A673 (cell line): ENCODE measurements around the gene GSG1L. TPM values are rescaled to one million over a fixed set of nuclear protein-coding genes. Genes with fewer than 3 reads are reported as not detected.

Experiments
- BruUV-seq: library from RNA; stranded (reverse); fragments of 400-500 nt; replicated peaks from 2 replicates; lab custom pipeline; 2021; lab: Mats Ljungman, UMichigan
- CTCF ChIA-PET: fragments of 300-600 bp; sonication (Branson Sonifier 250); formaldehyde crosslinking; loops from one replicate; lab custom pipeline; 2022; ENCODE audit warnings: antibody characterized with exemption; lab: Charles Lee
- POLR2A ChIA-PET: fragments of 300-600 bp; sonication (Branson Sonifier 250); formaldehyde crosslinking; loops from one replicate; lab custom pipeline; 2022; ENCODE audit warnings: antibody characterized with exemption; ENCODE audit not compliant: low non-redundant PET; lab: Charles Lee
- DNase-seq: peaks from one replicate; pipeline ENCODE4 v3.0.0-alpha.2; 2015; ENCODE audit warnings: low spot score
- H3K27ac ChIP-seq: fragments of 200-600 bp; sonication (generic); 2 replicates; pipeline ENCODE4 v1.5.1; 2016; ENCODE audit warnings: mixed run types, low read depth, mild to moderate bottlenecking, mixed read lengths, antibody characterized with exemption, low read length; ENCODE audit not compliant: poor library complexity, severe bottlenecking
- H3K27me3 ChIP-seq: fragments of 200-600 bp; sonication (generic); replicated peaks from 2 replicates; pipeline ENCODE4 v1.6.1; 2017; ENCODE audit warnings: mixed run types, low read depth, mild to moderate bottlenecking, mixed read lengths, antibody characterized with exemption, low read length; ENCODE audit not compliant: insufficient read depth, poor library complexity
- H3K36me3 ChIP-seq: fragments of 200-600 bp; sonication (generic); 2 replicates; pipeline ENCODE4 v1.6.1; 2016; ENCODE audit warnings: mixed run types, mild to moderate bottlenecking, mixed read lengths, antibody characterized with exemption, low read length; ENCODE audit not compliant: insufficient read depth, poor library complexity, severe bottlenecking
- H3K4me1 ChIP-seq: fragments of 200-600 bp; sonication (generic); 2 replicates; pipeline ENCODE4 v1.6.1; 2017; ENCODE audit warnings: mixed run types, mild to moderate bottlenecking, mixed read lengths, antibody characterized with exemption, low read length; ENCODE audit not compliant: insufficient read depth, poor library complexity, severe bottlenecking
- H3K4me3 ChIP-seq: fragments of 200-600 bp; sonication (generic); 2 replicates; pipeline ENCODE4 v1.5.1; 2016; ENCODE audit warnings: low read depth, mixed run types, mild to moderate bottlenecking, mixed read lengths, low read length; ENCODE audit not compliant: poor library complexity, severe bottlenecking
- H3K9me3 ChIP-seq: fragments of 200-600 bp; sonication (generic); 2 replicates; pipeline ENCODE4 v1.6.1; 2016; ENCODE audit warnings: mixed run types, low read depth, mild to moderate bottlenecking, mixed read lengths, antibody characterized with exemption, low read length; ENCODE audit not compliant: poor library complexity, severe bottlenecking
- EZH2 ChIP-seq: fragments of 200-600 bp; sonication (generic); IDR thresholded peaks from 2 replicates; pipeline ENCODE4 v1.6.1; 2017; ENCODE audit warnings: borderline replicate concordance, low read depth, mild to moderate bottlenecking, mixed read lengths, antibody characterized with exemption, low read length; ENCODE audit not compliant: poor library complexity, severe bottlenecking
- intact Hi-C: fragments of 100-400 bp; cut with micrococcal nuclease; formaldehyde crosslinking; loops from one replicate; pipeline ENCODE4 v1.10.0; 2022; ENCODE audit not compliant: unreplicated experiment
- total RNA-seq: library from RNA; stranded (reverse); gene quantifications from 2 replicates; pipeline ENCODE4 v1.2.3, GENCODE V29; 2021
- TF ChIP-seq, protein P1 (sequence below): fragments of 300-800, 200-600 bp; sonication (generic); conservative IDR thresholded peaks from 2 replicates; pipeline ENCODE4 v1.5.1; 2017; ENCODE audit warnings: low read depth, mild to moderate bottlenecking, antibody characterized with exemption, low read length, moderate library complexity, mixed read lengths

Gene GSG1L
- total RNA-seq, 1 experiment from 2014 or later: not detected

- CTCF ChIA-PET: no interaction called here
- POLR2A ChIA-PET: no interaction called here
- no peak for DNase-seq
- H3K36me3 ChIP-seq: peaks cover 3% of the 10 kb centered on the region
- intact Hi-C loops: no loop called here
- H3K27ac ChIP-seq: no peak overlapping the region
- no peaks in the 10 kb centered on the region for H3K4me1 ChIP-seq
- peaks cover 10% of the 10 kb centered on the region for H3K9me3 ChIP-seq
- TF ChIP-seq, protein P1, sequence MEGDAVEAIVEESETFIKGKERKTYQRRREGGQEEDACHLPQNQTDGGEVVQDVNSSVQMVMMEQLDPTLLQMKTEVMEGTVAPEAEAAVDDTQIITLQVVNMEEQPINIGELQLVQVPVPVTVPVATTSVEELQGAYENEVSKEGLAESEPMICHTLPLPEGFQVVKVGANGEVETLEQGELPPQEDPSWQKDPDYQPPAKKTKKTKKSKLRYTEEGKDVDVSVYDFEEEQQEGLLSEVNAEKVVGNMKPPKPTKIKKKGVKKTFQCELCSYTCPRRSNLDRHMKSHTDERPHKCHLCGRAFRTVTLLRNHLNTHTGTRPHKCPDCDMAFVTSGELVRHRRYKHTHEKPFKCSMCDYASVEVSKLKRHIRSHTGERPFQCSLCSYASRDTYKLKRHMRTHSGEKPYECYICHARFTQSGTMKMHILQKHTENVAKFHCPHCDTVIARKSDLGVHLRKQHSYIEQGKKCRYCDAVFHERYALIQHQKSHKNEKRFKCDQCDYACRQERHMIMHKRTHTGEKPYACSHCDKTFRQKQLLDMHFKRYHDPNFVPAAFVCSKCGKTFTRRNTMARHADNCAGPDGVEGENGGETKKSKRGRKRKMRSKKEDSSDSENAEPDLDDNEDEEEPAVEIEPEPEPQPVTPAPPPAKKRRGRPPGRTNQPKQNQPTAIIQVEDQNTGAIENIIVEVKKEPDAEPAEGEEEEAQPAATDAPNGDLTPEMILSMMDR: no peak
- no peak for TF ChIP-seq EZH2
- no peak overlapping the region for H3K4me3 ChIP-seq
- H3K27me3 ChIP-seq: no peaks in the 10 kb centered on the region
- no TSS peak for BruUV-seq
Observed at GRCh38 chr16:27764869-27765675, 298.4 kb downstream of the GSG1L start.

GRCh38 chr16:27764427-27764826 is 299.1 kb downstream of the GSG1L start:
- POLR2A ChIA-PET: no interaction called here
- peaks cover 3% of the 10 kb centered on the region for H3K36me3 ChIP-seq
- H3K27ac ChIP-seq: no peak overlapping the region
- peaks cover 10% of the 10 kb centered on the region for H3K9me3 ChIP-seq
- no peaks in the 10 kb centered on the region for H3K4me1 ChIP-seq
- no TSS peak for BruUV-seq
- intact Hi-C loops: no loop called here
- DNase-seq: no peak
- H3K27me3 ChIP-seq: no peaks in the 10 kb centered on the region
- no peak for TF ChIP-seq EZH2
- TF ChIP-seq, protein P1: no peak
- CTCF ChIA-PET: no interaction called here
- H3K4me3 ChIP-seq: no peak overlapping the region

- ChIA-PET CTCF (no interaction called here), POLR2A (no interaction called here)
- Histone ChIP-seq H3K4me1 (no peaks in the 10 kb centered on the region), H3K4me3 (no peak overlapping the region), H3K27ac (no peak overlapping the region), H3K9me3 (peaks cover 10% of the 10 kb centered on the region), H3K27me3 (no peaks in the 10 kb centered on the region), H3K36me3 (peaks cover 3% of the 10 kb centered on the region)
- DNase-seq: no peak
- BruUV-seq: no TSS peak
- intact Hi-C loops: no loop called here
- TF ChIP-seq EZH2: no peak
- TF ChIP-seq, protein P1: no peak
Observed at GRCh38 chr16:27762441-27762840, 301.1 kb downstream of the GSG1L start.
